Measurements from ENCODE around the gene PDZD7.

The PDZD7 gene

DNA sequence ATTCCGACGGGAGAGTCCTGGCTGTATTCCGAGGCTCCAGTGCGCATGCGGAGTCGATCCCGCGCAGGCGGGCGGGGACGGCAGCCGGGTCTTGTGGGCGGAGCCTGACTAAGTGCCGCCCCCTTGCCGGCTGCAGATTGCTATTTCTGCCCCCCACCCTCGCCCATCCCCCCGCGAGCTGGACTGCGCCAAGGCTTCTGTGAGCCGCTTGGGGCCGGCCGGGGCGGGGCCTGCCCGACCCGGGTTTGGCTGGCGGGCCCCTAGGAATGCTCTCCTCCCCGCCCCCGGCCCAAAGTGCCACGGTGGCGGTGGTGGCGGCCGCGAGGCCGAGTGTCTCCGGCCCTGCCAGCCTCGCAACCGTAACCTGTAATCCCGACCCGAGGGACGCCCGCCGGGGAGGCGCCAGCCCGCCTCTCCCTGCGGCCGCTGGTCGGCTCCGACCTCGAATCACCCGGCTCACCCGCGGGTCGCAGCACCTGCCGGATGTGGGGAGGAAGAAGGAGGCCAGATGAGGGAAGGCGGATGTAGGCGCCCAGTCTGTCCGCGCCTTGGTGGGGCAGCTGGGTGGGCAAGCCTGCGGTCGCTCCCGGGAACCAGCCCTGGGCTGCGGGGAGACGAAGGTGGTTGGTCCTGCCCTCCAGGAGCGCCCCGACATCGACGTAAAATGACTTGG lies 30.2 kb upstream of the PDZD7 start:
- DNase-seq: peak; percentile 87

DNA sequence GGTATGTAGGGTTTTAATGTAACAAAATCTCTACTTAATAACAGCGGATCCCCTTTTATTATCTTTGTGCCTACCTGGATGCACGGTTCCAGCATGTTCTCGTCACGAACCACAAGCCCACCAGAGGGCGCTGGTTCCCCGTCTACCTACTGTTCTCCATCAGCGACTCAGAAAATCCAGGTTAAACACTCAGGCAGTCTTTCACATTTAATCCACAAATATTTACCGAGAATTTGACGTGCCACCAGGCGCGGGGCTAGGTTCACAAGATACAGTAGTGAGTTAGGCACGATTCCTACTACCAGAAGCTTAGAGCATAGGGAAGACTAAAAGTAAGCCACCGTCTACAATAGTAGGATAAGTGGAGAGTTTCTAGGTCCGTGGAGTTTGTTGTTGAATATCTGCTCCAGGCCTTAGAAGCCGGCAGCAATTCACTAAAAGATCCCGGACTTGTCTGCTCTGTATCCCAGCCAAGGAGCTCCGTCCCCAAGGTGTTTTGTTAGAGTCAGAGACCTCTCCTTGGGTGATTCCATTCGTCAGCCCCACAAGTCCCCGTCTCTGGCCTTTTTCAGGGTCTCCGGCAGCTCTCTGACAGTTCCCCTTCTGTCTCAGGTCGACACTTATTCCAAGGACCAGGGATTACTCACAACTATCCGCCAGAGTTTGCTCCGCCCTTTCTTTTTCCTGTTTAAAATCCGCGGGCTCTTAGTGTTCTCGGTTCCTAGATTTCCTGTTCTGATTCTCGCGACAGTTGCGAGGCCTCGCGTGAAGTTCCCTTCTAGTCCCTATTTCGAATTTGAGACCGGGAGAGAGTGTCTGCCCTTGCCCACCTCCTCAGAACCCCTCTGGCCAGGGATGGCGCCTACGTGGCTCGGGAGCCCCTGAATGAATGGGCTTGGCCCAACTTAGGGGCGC lies 29.4 kb upstream of the PDZD7 start:
- peak; percentile 87 for DNase-seq

- no peak for DNase-seq
These were observed 25.6 kb upstream of the PDZD7 start for GRCh38 chr10:101056365-101057151.

GRCh38 chr10:101055411-101055810 lies 24.5 kb upstream of the PDZD7 start:
- DNase-seq: no peak

DNA sequence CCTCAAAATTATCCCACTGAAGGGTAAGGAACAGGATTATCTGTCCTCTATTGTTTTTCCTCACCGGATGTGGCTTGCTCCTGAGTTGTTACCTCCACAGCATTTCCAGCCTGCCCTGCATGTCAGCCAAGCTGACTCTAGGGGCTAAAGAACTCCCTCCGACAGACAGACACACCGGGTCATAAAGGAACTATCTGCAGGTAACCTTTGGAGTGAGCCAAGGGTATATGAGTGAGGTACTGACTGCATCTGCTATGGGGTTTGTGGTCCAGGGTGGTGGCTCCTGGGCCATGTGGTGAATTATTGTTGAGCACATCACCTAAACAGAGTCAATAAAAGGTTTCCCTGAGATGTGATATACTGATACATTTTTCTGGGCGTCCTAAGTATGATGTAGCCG lies 23.9 kb upstream of the PDZD7 start:
- no peak for DNase-seq

GRCh38 chr10:101054351-101054750 lies 23.4 kb upstream of the PDZD7 start:
- no peak for DNase-seq

DNA sequence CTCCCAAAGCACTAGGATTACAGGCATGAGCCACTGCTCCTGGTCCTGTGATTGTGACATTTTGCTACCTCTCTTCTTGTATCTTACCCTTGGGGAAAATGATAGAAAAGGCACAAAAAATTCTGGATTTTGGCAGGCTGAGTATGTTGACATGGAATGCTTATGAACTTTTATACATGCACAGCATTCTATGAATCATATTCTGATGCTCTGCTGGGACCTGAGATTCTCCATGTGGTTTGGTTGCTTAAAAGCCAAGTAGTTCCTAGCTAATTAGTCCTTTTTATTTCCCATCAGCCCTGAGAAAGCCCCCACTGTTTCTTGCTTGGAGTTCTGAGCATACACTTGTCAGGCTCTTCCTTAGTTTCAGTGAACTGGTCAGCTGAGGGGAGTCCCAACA lies 22.6 kb upstream of the PDZD7 start:
- DNase-seq: no peak

DNA sequence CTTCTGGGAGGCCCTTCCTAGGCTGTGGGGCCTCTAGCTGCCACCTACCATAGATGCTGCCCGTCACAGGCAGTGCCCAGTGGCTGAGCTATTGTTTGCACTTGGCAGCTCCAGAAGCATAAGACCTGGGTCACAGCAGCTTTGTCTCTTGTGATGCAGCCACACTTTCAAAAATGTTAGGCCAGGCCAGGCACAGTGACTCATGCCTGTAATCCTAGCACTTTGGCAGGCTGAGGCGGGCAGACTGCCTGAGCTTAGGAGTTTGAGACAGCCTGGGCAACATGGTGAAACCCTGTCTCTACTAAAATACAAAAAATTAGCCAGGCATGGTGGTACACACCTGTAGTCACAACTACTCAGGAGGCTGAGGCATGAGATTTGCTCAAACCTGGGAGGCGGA lies 21.4 kb upstream of the PDZD7 start:
- no peak for DNase-seq

DNA sequence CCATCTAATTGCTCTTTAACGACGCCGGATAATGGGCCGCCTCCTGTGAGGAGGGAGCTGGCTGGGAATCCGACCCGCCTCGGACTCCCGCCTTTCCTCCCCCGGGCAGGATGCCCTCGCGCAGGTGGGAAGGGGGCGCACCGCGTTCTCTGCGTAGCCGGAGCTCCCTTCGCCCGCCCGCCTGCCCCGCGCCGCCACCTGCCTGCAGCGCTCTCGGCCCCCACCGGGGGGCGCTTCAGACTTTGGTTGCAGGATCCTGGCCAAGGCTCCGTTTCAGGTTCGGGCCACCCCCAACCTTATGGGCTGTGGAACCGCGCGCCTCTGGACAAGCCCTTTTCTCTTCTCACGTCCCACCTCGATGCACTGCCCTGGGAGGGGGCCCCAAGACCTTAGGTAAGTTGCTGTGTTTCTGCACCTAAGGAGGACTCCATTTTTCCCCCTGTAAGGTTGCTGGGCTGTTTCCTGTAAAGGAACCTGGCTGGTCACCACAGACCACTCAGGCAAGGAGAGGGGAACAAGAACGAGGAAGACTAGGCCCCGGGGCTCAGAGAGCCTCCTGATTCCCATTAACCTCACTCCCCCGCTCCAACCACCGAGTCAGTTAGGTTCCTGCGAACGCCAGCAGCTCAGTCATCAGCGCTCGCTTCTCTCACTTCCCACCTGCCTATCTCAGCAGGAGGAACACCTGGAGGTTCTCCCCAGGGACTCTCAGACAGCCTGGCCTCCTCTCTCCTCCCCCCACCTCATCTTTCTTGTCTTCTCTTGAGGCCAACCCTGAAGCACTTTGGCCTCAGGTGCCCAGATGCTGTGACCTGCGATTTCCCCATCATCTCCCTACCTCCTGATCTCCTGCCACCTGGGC lies 19.5 kb upstream of the PDZD7 start:
- DNase-seq: peak; percentile 81

- DNase-seq: no peak
These were observed 17.3 kb upstream of the PDZD7 start for GRCh38 chr10:101047961-101048892.

- no peak for DNase-seq
These were observed 16.3 kb upstream of the PDZD7 start for GRCh38 chr10:101047268-101047667.

DNA sequence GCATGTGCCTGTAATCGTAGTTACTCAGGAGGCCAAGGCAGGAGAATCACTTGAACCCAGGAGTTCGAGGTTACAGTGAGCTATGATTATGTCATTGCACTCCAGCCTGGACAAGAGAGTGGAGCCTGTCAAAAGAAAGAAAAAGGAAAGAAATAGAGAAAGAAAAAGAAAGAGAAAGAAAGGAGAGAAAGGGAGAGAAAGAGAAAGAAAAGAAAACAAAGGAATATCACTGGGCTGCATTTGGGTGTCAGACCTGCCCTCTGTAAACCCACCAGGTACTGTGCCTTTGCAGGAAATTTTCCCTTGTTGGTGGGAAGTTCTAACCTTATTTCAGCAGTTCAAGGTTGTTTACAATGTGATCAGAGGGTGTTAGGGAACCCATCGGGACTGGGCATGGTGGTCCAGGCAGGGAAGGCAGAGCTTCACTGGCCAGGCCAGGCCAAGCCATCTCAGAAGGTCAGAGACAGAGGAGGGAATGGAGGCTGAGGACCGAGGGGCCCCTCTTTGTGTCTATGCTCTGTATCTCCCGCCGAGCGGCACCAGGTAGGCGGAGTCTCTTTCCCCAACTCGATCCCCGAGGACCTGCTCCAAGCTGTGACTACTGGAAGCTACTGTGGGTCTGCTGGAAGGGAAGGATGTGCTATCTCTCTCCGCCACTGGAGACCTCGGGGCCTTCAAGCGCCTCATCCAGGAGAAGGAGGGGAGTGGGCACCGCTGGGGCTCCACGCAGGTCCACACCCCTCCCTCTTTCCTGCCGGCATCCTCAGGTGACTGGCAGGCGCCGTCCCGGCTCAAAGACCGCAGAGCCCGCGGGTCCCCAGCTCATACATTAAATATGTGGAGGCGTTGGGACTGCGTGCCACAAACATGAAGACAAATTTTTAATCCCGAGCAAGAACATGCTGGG lies 15.7 kb upstream of the PDZD7 start:
- no peak for DNase-seq

- DNase-seq: no peak
These were observed 13.2 kb upstream of the PDZD7 start for GRCh38 chr10:101044117-101044516.

DNA sequence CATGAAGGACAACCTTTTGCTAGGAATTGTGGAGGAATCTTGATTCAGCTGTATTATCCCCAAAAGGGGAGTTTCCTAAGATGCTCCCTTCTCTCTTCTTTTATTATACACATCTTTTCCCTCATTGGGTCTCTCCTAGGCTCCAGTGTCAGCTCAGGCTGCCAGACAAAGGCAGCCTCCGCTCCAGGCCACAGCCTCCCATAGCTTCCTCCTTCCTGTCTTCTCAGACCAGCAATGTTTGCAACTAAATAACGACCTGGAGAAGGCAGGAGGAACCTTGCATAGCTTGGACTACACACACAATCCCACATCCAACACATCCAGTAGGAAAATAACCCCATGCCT lies 12.4 kb upstream of the PDZD7 start:
- DNase-seq: no peak

- peak; percentile 78 for DNase-seq
These were observed 11.9 kb upstream of the PDZD7 start for GRCh38 chr10:101042667-101043362.

DNA sequence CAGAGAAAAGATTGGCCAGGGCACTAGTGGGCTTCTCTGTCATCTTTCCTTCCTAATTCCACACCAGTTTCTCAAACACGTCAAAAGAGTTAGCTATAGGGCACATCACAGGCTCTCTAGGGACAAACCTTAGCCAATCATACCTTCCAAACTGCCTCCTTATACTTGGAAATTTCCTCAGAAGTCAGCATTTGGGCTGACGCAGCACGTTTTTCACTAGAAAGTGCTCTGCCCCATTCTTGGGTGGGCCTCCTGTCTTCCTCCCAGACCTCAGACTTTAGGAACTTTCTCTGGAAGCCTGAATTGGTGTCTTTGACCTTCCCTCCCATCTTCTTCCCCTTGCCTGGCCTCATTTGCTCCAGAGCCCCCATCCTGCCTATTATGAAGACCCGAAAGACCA lies 11.2 kb upstream of the PDZD7 start:
- no peak for DNase-seq

DNA sequence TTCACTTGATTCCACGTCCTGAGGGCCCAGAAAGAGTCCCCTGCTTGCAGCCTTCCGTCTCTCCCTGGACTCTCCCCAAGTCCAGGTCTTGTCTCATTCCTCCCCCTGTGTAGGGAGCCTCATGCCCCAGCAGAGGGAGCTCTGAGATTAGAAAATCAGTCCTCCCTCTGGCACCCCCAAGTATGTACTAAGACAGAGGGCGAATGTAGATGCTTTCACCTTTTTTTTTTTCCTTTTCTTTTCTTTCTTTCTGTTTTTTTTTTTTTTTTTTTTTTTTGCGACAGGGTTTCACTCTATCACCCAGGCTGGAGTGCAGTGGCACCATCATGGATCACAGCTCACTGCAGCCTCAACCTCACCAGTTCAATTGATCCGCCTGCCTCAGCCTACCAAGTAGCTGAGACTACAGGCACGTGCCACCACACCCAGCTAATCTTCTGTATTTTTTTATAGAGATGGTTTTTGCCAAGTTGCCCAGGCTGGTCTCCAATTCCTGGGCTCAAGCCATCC lies 10.4 kb upstream of the PDZD7 start:
- peak; percentile 69 for DNase-seq

DNA sequence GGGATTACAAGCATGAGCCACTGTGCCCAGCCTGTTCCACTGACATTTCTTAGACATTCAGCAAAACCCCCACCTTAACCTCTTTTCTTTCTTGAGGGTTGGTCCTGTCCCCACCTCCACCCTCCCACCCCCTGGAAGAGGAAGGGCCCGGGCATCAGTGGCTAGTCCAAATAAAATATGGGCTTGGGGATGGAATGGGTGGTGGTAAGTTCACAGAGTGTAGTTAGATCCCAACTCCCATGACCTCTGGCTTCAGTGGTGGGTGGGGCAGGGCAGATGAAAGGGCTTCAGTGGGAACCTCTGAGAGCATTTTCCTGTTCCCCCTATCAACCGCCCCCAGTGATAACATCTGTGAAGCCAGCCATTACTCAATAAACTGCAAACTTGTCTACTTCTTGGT lies 9.9 kb upstream of the PDZD7 start:
- no peak for DNase-seq

GRCh38 chr10:101040061-101040460 lies 9.1 kb upstream of the PDZD7 start:
- no peak for DNase-seq

GRCh38 chr10:101038484-101038883 lies 7.6 kb upstream of the PDZD7 start:
- no peak for DNase-seq

Measured in activated T-cell treated with anti-CD3 and anti-CD28 coated beads for 4 hours (primary cell).